Inflammatory macrophage (primary cell): ENCODE results near the gene OR51B2.
"Not testable (repeated sequence)": the region's sequence is repeated elsewhere in the genome, so short reads cannot be mapped to it uniquely, and the experiment has no call there.

ENCODE experiments used
- DNase-seq, 2 donors: peaks; one replicate each; pipeline ENCODE4 v3.0.0-alpha.2; 2020 to 2022

Gene OR51B2

DNA sequence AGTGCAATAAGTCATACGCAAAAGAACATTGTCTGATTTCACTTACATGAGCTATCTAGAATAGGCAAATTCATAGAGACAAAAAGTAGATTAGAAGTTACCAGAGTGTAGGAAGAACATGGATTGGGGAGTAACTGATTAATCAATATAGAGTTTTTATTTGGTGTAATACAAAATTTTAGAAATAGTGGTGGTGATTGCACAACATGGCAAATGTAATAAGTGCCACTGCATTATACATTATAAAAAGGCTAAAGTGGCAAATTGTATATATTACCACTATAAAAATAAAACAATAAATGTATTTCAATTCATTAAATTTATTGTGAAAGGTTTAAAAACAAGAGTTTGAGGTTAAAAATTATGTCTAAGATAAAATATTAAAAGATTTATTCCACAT lies 13.7 kb downstream of the OR51B2 start:
- no peak for DNase-seq

DNA sequence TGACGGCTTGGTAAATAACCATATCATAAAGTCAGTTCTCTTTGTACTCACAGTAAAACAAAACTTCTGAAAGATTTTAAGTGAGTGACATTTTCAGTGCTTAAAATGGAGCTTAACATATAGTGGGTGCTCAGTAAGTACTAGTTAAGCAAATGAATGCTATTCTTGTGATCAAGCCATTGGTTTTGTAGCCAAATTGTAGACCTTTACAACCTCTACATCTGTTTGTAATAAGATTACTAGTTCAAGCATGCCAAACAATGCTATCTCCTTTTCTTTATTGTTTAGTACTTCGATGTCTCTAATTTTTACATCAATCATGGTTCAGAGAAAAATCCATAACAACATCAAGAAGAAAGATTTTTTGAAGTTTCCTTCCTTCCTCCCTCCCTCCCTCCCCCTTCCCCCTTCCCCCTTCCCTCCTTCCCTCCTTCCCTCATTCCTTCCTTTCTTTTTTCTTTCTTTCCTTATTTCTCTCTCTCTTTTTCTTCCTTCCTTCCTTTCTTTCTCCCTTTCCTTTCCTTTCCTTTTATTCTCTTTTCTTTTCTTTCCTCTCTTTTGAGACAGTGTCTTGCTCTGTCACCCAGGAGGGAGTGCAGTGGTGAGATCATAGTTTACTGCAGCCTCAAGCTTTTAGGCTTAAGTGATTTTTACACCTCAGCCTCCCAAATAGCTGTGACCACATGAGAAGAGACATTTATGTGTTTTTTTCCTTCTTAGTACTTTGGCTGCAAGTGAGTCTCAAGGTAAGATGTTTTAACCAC lies 16.7 kb downstream of the OR51B2 start:
- DNase-seq: no peak

DNA sequence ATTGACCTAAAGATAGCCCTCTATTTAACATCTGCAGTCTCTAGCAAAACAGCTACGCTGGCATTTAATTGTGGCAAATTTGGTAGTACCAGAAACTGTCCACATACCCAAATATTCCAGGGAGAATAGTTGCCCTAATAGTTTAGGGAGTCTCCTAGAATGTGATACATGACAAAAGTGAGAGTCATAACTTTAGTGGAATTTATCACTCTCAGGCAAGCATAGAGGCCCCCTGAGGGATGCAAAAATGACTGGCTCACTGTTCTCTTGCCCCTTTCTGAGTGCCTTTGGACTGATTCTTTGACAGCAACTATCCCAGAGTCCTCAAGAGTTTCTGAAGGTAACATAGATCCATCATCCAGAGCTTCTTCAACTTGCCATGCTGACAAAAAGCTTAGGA lies 20.1 kb downstream of the OR51B2 start:
- DNase-seq: no peak

DNA sequence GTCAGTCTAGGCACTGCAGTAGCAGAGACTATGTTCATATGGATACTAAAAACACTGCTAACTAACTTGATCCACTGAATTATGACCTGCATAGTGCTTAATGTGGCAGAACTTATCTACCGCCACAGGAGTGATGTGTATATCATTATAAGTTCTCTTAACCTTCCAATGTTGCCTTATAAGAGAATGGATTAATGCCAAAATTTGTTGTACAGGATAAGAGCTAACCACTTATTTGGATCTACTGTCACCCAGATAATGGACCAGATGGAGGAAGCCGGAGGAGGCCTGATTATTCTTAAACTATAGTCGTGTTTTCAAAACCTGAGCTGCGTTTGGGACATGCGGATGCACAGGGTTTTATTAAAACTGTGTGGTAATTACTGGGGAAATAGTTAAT lies 20.5 kb downstream of the OR51B2 start:
- no peak for DNase-seq

DNA sequence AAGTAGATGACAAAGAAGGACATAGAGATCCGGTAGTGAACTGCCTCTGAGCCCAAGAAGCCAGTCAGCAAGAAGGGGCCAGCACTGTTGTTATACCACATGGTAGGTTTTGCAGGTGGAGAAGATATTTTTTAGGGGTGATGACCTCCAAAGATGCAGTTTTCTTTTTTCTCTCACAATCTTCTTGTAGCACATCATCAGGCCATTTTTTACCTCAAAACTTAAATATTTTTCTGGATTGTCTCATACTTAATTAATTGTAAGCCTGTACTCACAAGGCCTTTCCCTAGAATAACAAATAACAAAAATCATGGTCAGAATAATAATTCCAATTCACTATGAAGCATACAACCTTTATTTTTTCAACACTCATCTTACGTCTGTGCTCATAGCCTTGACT lies 22.3 kb downstream of the OR51B2 start, which contains the start of gene OR51B4:
Gene OR51B4 (minus strand): TSS at position 101 of the 400 bp plus-strand sequence. CDS start 0 bp downstream, at position 101.
- no peak for DNase-seq

GRCh38 chr11:5300251-5300650 lies 23.8 kb downstream of the OR51B2 start:
- DNase-seq: no peak

GRCh38 chr11:5298451-5298850 lies 25.6 kb downstream of the OR51B2 start:
- no peak for DNase-seq

DNA sequence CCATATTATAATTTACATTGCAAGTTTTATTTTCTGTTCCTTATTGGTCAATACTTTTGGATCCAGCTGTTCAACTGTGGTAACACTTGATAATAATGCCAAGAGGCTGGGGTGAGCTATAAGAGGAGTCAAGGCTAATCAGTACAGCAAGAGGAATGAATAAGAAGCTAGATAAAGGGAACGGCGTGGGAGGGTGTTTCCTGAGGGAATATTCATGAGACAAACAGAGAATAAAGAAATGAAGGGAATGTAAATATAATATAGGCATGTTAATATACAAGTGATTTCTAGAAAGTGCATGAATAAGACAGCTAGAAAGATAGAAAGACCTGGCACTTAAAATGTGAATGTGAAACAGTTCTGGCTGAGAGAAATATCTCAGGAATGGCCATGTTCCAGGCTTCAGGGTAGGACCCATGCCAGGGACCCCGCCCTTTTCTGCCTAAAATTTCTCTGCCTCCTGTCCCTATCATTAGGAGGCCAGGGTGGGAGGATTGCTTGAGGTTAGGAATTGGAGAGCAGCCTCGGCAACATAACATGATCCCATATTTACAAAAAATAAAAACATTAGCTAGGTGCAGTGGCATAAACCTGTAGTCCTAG lies 26.3 kb downstream of the OR51B2 start:
- DNase-seq: no peak

DNA sequence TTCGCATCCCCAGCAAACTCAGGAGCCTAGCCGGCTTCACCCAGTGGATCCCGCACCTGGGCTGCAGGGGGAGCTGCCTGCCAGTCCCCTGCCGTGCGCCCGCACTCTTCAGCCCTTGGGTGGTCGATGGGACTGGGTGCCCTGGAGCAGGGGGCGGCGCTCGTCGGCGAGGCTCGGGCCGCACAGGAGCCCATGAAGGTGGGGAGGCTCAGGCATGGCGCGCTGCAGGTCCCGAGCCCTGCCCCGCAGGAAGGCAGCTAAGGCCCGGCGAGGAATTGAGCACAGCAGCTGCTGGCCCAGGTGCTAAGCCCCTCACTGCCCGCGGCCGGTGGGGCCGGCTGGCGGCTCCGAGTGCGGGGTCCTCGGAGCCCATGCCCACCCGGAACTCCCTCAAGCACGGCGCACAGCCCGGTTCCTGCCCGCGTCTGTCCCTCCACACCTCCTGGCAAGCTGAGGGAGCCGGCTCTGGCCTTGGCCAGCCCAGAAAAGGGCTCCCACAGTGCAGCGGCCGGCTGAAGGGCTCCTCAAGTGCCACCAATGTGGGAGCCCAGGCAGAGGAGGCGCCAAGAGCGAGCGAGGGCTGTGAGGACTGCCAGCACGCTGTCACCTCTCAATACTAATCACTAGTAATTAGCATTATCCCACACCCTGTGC lies 29.6 kb downstream of the OR51B2 start:
- DNase-seq: not testable (repeated sequence)

DNA sequence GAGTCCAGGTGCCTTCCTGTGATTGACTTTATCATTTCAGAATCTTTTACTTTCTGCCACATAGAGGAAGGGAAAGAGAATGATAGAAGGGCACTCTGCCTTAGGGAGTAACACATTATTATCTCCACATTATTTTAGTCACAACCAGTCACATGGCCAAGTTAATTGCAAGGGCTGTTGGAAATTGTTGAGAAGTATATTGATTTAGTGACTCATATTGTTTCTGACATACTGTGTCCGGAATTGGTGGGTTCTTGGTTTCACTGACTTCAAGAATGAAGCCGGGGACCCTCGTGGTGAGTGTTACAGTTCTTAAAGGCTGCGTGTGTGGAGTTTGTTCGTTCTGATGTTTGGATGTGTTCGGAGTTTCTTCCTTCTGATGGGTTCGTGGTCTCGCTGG lies 31.1 kb downstream of the OR51B2 start:
- DNase-seq: no peak

- peak; percentile 10 to 13 for DNase-seq
Measured at GRCh38 chr11:5291207-5291838, 32.8 kb downstream of the OR51B2 start.

DNA sequence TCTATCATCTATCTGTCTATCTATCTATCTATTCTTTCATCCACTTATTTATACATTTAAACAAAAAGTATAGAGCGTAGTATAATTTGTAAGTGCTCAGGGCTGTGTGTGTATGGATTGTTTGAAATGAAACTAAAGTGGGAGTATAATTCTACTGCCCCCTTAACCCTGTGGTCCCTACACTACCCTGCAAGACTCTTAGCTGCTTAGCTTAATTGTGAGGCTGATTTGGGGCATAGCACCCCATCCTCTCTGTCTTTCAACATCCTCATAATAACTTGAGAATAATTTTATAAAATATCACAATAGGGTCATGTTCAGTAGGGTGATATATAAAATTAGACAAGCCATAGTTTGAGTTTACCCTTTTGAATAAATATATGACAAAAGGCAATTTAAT lies 34.0 kb downstream of the OR51B2 start:
- no peak for DNase-seq

DNA sequence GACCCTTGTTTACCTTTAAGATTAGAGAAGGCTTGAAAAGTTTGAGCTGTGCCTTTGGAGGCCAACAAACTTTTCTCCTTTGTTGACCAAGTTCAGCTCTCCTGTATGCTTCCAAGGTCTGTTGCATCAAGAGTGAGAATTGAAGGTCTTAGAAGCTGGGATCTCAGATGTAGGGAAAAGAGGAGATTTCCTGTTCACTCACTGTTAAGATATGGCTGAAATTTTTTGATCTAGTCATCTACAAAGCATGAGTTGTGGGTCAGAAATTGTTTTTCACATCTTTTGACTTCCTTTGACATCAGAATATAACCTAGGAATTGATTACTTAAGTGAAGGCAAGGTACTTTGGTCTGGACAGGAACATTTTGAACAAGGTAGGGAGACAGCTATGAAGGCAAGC lies 34.4 kb downstream of the OR51B2 start:
- no peak for DNase-seq

- DNase-seq: no peak
Measured at GRCh38 chr11:5288906-5289550, 35.1 kb downstream of the OR51B2 start.

GRCh38 chr11:5288108-5288905 lies 35.8 kb downstream of the OR51B2 start:
- no peak for DNase-seq

DNA sequence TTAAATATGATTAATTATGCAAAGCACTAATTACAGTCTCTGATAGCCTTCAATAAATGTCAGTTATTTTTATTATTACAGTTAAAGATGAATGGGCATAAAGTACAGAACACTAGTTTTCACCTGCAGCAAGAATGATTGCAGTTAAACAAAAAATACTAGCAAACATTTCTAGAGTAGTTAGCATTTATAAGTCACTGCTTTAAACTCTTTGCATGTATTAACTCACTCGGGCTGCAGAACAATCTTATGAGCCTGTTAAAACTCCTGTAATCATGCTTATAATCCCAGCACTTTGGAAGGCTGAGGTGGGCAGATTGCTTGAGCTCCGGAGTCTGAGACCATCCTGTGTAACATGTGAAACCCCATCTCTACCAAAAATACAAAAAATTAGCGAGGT lies 37.2 kb downstream of the OR51B2 start:
- no peak for DNase-seq

- no peak for DNase-seq
Measured at GRCh38 chr11:5286351-5286750, 37.7 kb downstream of the OR51B2 start.

- no peak for DNase-seq
Measured at GRCh38 chr11:5285703-5286340, 38.3 kb downstream of the OR51B2 start.

DNA sequence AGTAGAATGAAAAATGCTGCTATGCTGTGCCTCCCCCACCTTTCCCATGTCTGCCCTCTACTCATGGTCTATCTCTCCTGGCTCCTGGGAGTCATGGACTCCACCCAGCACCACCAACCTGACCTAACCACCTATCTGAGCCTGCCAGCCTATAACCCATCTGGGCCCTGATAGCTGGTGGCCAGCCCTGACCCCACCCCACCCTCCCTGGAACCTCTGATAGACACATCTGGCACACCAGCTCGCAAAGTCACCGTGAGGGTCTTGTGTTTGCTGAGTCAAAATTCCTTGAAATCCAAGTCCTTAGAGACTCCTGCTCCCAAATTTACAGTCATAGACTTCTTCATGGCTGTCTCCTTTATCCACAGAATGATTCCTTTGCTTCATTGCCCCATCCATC lies 39.5 kb downstream of the OR51B2 start:
- no peak for DNase-seq

- no peak for DNase-seq
Measured at GRCh38 chr11:5283882-5284281, 40.2 kb downstream of the OR51B2 start.

DNA sequence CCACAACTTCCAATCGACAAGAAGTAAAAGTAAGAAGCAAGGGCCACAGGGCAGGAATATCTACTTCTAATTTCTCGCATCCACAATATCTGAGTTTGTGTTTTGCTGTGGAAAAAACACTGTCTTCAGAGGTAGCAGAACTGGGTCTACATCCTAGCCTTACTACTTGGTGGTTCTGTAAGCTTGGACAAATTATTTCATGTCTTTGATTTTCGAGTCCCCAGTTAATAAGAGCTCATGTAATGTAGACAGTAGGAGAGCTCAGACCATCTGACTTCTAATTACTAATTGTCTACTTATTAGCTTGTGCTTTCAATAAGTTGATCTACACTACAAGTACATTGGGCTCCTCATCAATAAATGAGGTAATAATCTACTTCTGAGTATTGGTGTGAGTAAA lies 41.0 kb downstream of the OR51B2 start:
- no peak for DNase-seq

DNA sequence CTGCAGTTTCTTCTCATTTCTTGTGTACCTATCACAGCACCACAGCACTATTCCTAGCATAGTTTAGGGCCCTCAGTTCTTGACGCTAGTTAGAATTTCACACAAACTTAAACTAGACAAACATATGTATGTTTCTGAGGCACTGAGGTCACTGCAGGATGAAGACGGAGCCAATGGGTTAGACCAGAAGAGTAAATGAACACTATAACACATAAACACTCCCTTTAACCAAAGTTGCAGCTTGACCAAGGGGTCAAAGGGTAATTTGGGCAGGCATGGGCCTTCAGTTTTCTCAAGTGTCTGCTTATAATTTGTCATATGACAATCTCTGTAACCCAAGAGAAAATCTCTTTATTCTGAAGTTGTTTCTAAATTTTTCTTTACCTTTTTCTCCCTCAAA lies 41.5 kb downstream of the OR51B2 start:
- DNase-seq: no peak
